HepG2 (cell line): ENCODE results near the gene NBPF1. TPM values are rescaled to one million over a fixed set of nuclear protein-coding genes. Genes with fewer than 3 reads are reported as not detected.
A peak's percentile ranks its signal among the peaks of the same experiment; 100 is the strongest.
"Not testable (repeated sequence)": the region's sequence is repeated elsewhere in the genome, so short reads cannot be mapped to it uniquely, and the experiment has no call there.

Experiments
- ATAC-seq: fragments of 200-7000 bp; cut with Tn5 transposase; 3 replicates; pipeline ENCODE4 v1.9.1; 2020; ENCODE audit warnings: mild to moderate bottlenecking, moderate library complexity
- BruUV-seq: library from RNA; stranded (reverse); fragments of 400-500 nt; replicated peaks from 2 replicates; lab custom pipeline; 2021; lab: Mats Ljungman, UMichigan
- CTCF ChIA-PET: fragments of 300-600 bp; formaldehyde crosslinking; extraction: SDS; loops from one replicate; lab custom pipeline; 2021; ENCODE audit warnings: low total read pairs, inconsistent platforms, low intra/inter-chr PET ratio; lab: Yijun Ruan, JAX
- POLR2A ChIA-PET: fragments of 350-600 bp; sonication (Branson Sonifier 250); formaldehyde crosslinking; loops from one replicate; lab custom pipeline; 2020; ENCODE audit warnings: antibody characterized with exemption, inconsistent platforms; lab: Yijun Ruan, JAX
- DNase-seq: peaks from one replicate; pipeline ENCODE4 v3.0.0-alpha.2; 2015; ENCODE audit warnings: low spot score
- FAIRE-seq: peaks from 3 replicates; lab custom pipeline; 2011; peaks lifted over from hg19 to GRCh38; lab: Jason Lieb, UNC
- H2AFZ ChIP-seq: one replicate; pipeline ENCODE4 v1.6.1; 2011; ENCODE audit warnings: low read length, inconsistent platforms
- H3K27ac ChIP-seq: fragments of 300-600 bp; 3 replicates; pipeline ENCODE4 v1.8.0; 2011; ENCODE audit warnings: mixed run types, mild to moderate bottlenecking, mixed read lengths, low read length, inconsistent platforms; ENCODE audit not compliant: insufficient read depth; ENCODE audit errors: extremely low read length
- H3K27me3 ChIP-seq, 2 experiments: fragments of 200-600 bp in 1 of 2; 2 replicates in 1 of 2; 3 replicates in 1 of 2; pipeline versions ENCODE4 v1.6.0 to v1.8.0; 2011; ENCODE audit warnings: low read length in 2 of 2, mild to moderate bottlenecking in 2 of 2, moderate library complexity in 2 of 2, inconsistent platforms in 1 of 2; ENCODE audit not compliant: insufficient read depth in 2 of 2, control insufficient read depth in 1 of 2
- H3K36me3 ChIP-seq, 2 experiments: fragments of 200-600 bp in 1 of 2; replicated peaks in 1 of 2; 2 replicates in 1 of 2; 3 replicates in 1 of 2; pipeline versions ENCODE4 v1.5.1 to v1.8.0; 2011; ENCODE audit warnings: low read length in 2 of 2, inconsistent platforms in 1 of 2; ENCODE audit not compliant: insufficient read depth in 2 of 2, control insufficient read depth in 1 of 2
- H3K4me1 ChIP-seq: 2 replicates; pipeline ENCODE4 v1.5.1; 2012; ENCODE audit warnings: low read length, inconsistent platforms; ENCODE audit not compliant: insufficient read depth
- H3K4me2 ChIP-seq: 2 replicates; pipeline ENCODE4 v1.6.0; 2011; ENCODE audit warnings: low read depth, low read length, inconsistent platforms
- H3K4me3 ChIP-seq, 3 experiments: fragments of 200-600 bp in 1 of 3; sonication (generic), shearing (Covaris generic) in 1 of 3; replicated peaks in 1 of 3; 2 replicates each; pipeline ENCODE4 v1.5.1; 2011 to 2016; ENCODE audit warnings: low read length in 3 of 3, inconsistent platforms in 2 of 3, low read depth in 2 of 3, mild to moderate bottlenecking in 2 of 3, control low read depth in 1 of 3, mixed read lengths in 1 of 3; ENCODE audit not compliant: insufficient read depth in 1 of 3
- H3K79me2 ChIP-seq: one replicate; pipeline ENCODE4 v1.6.1; 2011; ENCODE audit warnings: low read length, inconsistent platforms; ENCODE audit not compliant: insufficient read depth
- H3K9ac ChIP-seq: 2 replicates; pipeline ENCODE4 v1.6.0; 2011; ENCODE audit warnings: mild to moderate bottlenecking, low read depth, low read length, inconsistent platforms; ENCODE audit not compliant: insufficient read depth
- H3K9me3 ChIP-seq: 2 replicates; pipeline ENCODE4 v1.5.1; 2012; ENCODE audit warnings: mild to moderate bottlenecking, low read length
- H4K20me1 ChIP-seq: 2 replicates; pipeline ENCODE4 v1.6.0; 2011; ENCODE audit warnings: inconsistent platforms, mild to moderate bottlenecking, low read length, moderate library complexity; ENCODE audit not compliant: insufficient read depth
- ATF1 ChIP-seq: IDR thresholded peaks from 2 replicates; pipeline ENCODE4 v1.6.1; 2016; ENCODE audit warnings: mild to moderate bottlenecking, control low read depth
- ATF7 ChIP-seq, 2 experiments: fragments of 450-650 bp in 1 of 2; sonication (generic) in 1 of 2; formaldehyde crosslinking in 1 of 2; IDR thresholded peaks; 2 replicates each; pipeline versions ENCODE4 v1.4.0 to v1.6.1; 2016 to 2020; ENCODE audit warnings: antibody characterized with exemption in 1 of 2, mild to moderate bottlenecking in 1 of 2, missing genetic modification reagents in 1 of 2
- GABPA ChIP-seq, 2 experiments: IDR thresholded peaks; 2 replicates each; pipeline ENCODE4 v1.6.1; 2011 to 2016; ENCODE audit warnings: low read depth in 2 of 2, low read length in 1 of 2, missing biosample characterization in 1 of 2, missing genetic modification characterization in 1 of 2
- HOXA9 ChIP-seq: sonication (generic); formaldehyde crosslinking; IDR thresholded peaks from 2 replicates; pipeline ENCODE4 v1.8.1; 2022; ENCODE audit warnings: missing genetic modification reagents, mild to moderate bottlenecking, moderate library complexity, borderline replicate concordance
- KLF11 ChIP-seq: IDR thresholded peaks from 2 replicates; pipeline ENCODE4 v1.6.1; 2016; ENCODE audit warnings: missing compliant biosample characterization
- MEIS1 ChIP-seq: sonication (generic); formaldehyde crosslinking; IDR thresholded peaks from 2 replicates; pipeline ENCODE4 v1.9.0; 2021; ENCODE audit warnings: mild to moderate bottlenecking, missing genetic modification reagents, moderate library complexity, borderline replicate concordance
- POLR2A ChIP-seq, 2 experiments: IDR thresholded peaks; 2 replicates each; pipeline ENCODE4 v1.6.1; 2011; ENCODE audit warnings: low read depth in 2 of 2, low read length in 2 of 2, mild to moderate bottlenecking in 1 of 2, moderate library complexity in 1 of 2; ENCODE audit not compliant: insufficient read depth in 1 of 2
- SNAPC2 ChIP-seq: sonication (generic); formaldehyde crosslinking; IDR thresholded peaks from 2 replicates; pipeline ENCODE4 v1.8.1; 2022; ENCODE audit warnings: mild to moderate bottlenecking, missing genetic modification reagents
- ZNF562 ChIP-seq: sonication (generic); formaldehyde crosslinking; IDR thresholded peaks from 2 replicates; pipeline ENCODE4 v1.8.0; 2022; ENCODE audit warnings: missing genetic modification reagents, borderline replicate concordance
- WGBS: methylation state at CpG from one replicate; pipeline ENCODE4 v1.1.6; 2017; ENCODE audit warnings: low lambda C conversion rate; 5-methylcytosine and 5-hydroxymethylcytosine counted together
- in situ Hi-C: cut with HindIII; loops from 2 replicates; pipeline ENCODE4 v1.10.0; 2017; ENCODE audit warnings: low pct_unique_long_range_greater_than_20kb; ENCODE audit not compliant: extremely low pct_ligation_motif_present
- intact Hi-C: fragments of 100-400 bp; cut with micrococcal nuclease; formaldehyde crosslinking; loops from one replicate; pipeline ENCODE4 v1.10.0; 2022; ENCODE audit not compliant: unreplicated experiment
- polyA plus RNA-seq, 8 experiments: library from polyadenylated mRNA; depleted of rRNA in 3 of 8; stranded (reverse) in 7 of 8; unstranded in 1 of 8; fragments of >200 nt; fragmentation: Illumina TruSeq in 4 of 8; extraction: Trizol in 4 of 8; gene quantifications; 2 replicates each; pipeline versions ENCODE4 v1.2.1 to v1.2.3, GENCODE V29; 2011 to 2016; ENCODE audit warnings: low read depth in 4 of 8, missing spikeins in 1 of 8, mixed read lengths in 1 of 8; ENCODE audit not compliant: insufficient read depth in 1 of 8
- total RNA-seq, 5 experiments: library from RNA; depleted of rRNA; stranded (reverse); fragments of >200 nt; fragmentation: Illumina TruSeq; extraction: Trizol; gene quantifications; 2 replicates each; pipeline ENCODE4 v1.2.3, GENCODE V29; 2016; ENCODE audit warnings: low read depth in 1 of 5
- TF ChIP-seq, protein P1 (sequence below): sonication (generic); formaldehyde crosslinking; IDR thresholded peaks from 2 replicates; pipeline ENCODE4 v1.4.0; 2020; ENCODE audit warnings: missing genetic modification reagents, borderline replicate concordance

NBPF1 gene
- total and polyA plus RNA-seq, 2 of the 13 experiments (the other 11 are each of a cell fraction or from before 2014, with no cell fraction given), result 30.3 to 35.6 TPM

DNA sequence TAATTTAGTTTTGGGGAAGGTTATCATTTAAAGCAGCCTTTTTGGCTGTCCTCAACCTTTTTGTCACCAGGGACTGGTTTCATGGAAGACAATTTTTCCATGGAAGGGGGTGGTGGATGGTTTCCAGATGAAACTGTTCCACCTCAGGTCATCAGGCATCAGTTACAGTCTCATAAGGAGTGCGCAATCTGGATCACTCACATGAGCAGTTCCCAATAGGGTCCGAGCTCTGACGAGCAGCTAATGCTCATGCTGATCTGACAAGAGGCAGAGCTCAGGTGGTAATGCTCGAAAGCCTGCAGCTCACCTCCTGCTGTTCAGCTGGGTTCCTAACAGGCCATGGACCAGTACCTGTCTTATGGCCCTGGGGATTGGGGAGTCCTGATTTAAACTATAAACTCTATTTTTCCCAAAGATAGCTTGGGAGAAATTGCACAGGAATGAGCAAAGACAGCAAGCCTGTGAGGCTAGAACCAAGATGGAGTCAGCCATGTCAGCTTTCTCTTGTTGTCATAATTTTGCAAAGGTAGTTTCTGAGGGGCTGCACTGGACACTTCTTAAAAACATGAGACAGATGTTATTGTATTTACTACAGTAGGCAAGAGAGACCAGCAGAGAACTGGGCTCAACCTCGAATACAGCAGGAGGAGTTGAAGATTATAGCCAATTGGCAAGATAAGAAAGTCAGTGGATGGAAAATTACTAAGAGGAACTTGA is 96.5 kb downstream of the NBPF1 start:
- H3K36me3 ChIP-seq, H3K4me3 ChIP-seq, H3K79me2 ChIP-seq, H3K4me1 ChIP-seq, H3K9me3 ChIP-seq, H3K27me3 ChIP-seq, in situ Hi-C loops, BruUV-seq, DNase-seq, H3K9ac ChIP-seq, CTCF ChIA-PET, intact Hi-C loops, ATAC-seq, FAIRE-seq, H2AFZ ChIP-seq, H3K4me2 ChIP-seq, H4K20me1 ChIP-seq, H3K27ac ChIP-seq: not testable (repeated sequence)
- 7% methylated on average over 1 of the region's 5 CpGs for WGBS
- POLR2A ChIA-PET, result interaction anchor here (1.6 kb wide), 1 partner anchor 17 kb away, joined by 3 read pairs; no protein-coding TSS in a partner anchor

DNA sequence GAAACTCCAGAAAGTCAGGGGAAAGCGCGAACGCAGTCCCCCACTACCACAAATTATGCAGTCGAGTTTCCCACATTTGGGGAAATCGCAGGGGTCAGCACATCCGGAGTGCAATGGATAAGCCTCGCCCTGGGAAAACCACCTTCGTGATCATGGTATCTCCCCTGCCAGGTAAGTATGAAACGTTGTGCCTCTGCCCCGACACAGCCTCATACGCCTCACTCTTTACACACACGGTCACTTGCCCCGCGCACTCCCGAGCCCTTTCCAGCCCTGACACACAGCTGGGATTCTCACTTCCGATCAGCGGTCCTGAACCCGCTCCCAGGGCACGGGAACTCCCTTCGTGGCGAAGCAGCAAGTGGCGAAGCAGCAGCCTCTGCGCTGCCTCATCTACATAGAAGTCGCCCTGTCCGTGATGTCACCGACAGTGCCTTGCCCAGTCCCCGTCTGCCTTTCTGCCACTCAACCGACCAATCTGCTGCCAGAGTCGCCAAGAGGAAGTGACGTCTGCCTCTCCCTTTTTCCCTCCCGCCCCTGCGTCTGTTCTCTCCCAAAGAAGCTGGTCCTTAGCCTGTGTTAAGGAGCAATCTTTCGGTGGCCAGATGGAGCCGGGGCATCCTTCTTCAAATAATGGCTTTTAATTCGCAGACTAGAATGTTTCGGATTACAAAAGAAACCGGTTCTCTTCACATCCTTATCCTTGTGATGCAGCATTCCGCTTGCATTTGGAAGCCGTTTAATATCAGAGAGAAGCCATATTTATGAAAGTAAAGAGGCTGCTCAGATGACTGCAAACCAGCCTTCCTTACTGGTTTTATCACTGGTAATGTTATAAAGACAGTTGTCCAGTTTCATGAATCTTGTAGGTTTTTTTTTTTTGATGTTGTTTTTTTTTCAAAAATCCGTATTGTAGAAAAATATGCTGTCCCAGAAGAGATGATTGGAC is 99.0 kb downstream of the NBPF1 start, which contains the start of gene RNU1-1:
RNU1-1 (minus strand) TSS at position 179 of the 949 bp plus-strand sequence.
- H3K27me3 ChIP-seq; in situ Hi-C loops; H3K9me3 ChIP-seq; H3K79me2 ChIP-seq; intact Hi-C loops; H2AFZ ChIP-seq; H3K4me1 ChIP-seq; H3K36me3 ChIP-seq; CTCF ChIA-PET; H4K20me1 ChIP-seq; FAIRE-seq; TF ChIP-seq ATF7 (IDR thresholded peaks at IDR 0.05): not testable (repeated sequence)
- ATAC-seq (peak; percentile 69), DNase-seq (peak; percentile 80)
- Histone ChIP-seq H3K9ac (peak within 1 kb of the TSS; percentile 81), H3K27ac (peak within 1 kb of the TSS; percentile 93), H3K4me3 (peak within 1 kb of the TSS; percentile 42 to 60 (median 54); a peak in 5 of 6 replicates), H3K4me2 (peak within 1 kb of the TSS; percentile 72)
- 2% methylated on average over 24 of the region's 40 CpGs for WGBS
- POLR2A ChIA-PET, result interaction anchor here (0.8 to 1.7 kb wide), 16 partner anchors 9 to 391 kb away, joined by 3 to 12 read pairs (median 4); partner anchors contain the start of genes NBPF1, NECAP2 and RNU1-2
- BruUV-seq, result TSS peak; percentile 97
- TF ChIP-seq, protein P1, sequence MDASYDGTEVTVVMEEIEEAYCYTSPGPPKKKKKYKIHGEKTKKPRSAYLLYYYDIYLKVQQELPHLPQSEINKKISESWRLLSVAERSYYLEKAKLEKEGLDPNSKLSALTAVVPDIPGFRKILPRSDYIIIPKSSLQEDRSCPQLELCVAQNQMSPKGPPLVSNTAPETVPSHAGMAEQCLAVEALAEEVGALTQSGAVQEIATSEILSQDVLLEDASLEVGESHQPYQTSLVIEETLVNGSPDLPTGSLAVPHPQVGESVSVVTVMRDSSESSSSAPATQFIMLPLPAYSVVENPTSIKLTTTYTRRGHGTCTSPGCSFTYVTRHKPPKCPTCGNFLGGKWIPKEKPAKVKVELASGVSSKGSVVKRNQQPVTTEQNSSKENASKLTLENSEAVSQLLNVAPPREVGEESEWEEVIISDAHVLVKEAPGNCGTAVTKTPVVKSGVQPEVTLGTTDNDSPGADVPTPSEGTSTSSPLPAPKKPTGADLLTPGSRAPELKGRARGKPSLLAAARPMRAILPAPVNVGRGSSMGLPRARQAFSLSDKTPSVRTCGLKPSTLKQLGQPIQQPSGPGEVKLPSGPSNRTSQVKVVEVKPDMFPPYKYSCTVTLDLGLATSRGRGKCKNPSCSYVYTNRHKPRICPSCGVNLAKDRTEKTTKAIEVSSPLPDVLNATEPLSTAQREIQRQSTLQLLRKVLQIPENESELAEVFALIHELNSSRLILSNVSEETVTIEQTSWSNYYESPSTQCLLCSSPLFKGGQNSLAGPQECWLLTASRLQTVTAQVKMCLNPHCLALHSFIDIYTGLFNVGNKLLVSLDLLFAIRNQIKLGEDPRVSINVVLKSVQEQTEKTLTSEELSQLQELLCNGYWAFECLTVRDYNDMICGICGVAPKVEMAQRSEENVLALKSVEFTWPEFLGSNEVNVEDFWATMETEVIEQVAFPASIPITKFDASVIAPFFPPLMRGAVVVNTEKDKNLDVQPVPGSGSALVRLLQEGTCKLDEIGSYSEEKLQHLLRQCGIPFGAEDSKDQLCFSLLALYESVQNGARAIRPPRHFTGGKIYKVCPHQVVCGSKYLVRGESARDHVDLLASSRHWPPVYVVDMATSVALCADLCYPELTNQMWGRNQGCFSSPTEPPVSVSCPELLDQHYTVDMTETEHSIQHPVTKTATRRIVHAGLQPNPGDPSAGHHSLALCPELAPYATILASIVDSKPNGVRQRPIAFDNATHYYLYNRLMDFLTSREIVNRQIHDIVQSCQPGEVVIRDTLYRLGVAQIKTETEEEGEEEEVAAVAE (CRISPR knock-in tag), result peak; percentile 72; the same call in 1 of the 2 replicates
- TF ChIP-seq GABPA (IDR thresholded peaks at IDR 0.05; ENCODE audit: low read depth, low read length), result peak; percentile 50
- TF ChIP-seq GABPA (CRISPR knock-in tag; IDR thresholded peaks at IDR 0.05; ENCODE audit: low read depth), result peak; percentile 86
- peak; percentile 80 for TF ChIP-seq ATF1
- peak; percentile 61; the same call in 1 of the 2 replicates for TF ChIP-seq HOXA9 (CRISPR knock-in tag)
- peak; percentile 100 for TF ChIP-seq SNAPC2 (CRISPR knock-in tag)
- peak; percentile 80 for TF ChIP-seq ATF7 (CRISPR knock-in tag; IDR thresholded peaks at IDR 0.05)
- TF ChIP-seq POLR2A (IDR thresholded peaks at IDR 0.05; ENCODE audit: insufficient read depth in 1 of 2, low read depth in 2 of 2, low read length in 2 of 2), result peak; percentile 19 to 26; a peak in 2 of 4 replicates
- TF ChIP-seq KLF11 (CRISPR knock-in tag), result peak; percentile 9
- peak; percentile 47; the same call in 1 of the 2 replicates for TF ChIP-seq MEIS1 (CRISPR knock-in tag)
- 0 out of 2 replicates have a peak, but pooled peaks have one; percentile 8 for TF ChIP-seq ZNF562 (CRISPR knock-in tag)
